HCEC 1CT (cell line): Measurements from ENCODE around the gene BLCAP.

Source experiments
- DNase-seq: peaks from one replicate; pipeline ENCODE4 v3.0.0-alpha.2; 2017

BLCAP gene

DNA sequence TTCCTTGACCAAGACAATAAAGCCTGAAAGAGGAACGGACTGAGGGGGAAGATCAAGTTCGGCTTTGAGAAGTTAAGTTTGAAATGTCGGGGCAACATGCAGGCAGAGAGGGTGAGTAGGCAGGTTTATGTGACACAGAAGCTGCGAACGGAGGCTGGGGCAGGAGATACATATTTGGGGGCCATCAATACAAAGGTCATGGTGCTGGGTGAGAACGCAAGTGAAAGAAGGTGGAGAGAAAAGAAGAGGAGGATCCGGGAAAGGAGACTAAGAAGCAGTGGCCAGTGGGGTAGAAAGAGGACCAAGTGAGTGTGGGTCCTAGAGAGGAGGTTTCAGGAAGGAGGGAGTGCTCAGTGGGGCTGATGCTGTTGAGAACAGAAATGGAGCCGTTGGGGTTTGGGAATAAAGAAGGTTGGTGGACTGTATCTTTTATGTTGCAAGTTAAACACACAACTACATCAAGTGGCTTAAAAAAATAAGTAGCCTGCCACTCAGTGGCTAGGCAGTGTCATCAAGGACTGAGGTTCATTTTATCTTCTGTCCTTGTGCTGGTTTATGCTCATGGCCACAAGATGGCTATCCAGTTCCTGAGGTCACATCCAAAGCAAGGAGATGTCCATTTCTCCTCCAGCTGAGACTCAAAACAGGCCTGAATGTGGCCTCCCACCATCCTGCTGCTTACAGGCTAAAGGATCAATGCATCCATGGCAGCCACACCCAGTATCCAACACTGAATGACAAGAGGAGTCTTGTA is 1.7 kb upstream of the BLCAP start:
- no peak for DNase-seq

DNA sequence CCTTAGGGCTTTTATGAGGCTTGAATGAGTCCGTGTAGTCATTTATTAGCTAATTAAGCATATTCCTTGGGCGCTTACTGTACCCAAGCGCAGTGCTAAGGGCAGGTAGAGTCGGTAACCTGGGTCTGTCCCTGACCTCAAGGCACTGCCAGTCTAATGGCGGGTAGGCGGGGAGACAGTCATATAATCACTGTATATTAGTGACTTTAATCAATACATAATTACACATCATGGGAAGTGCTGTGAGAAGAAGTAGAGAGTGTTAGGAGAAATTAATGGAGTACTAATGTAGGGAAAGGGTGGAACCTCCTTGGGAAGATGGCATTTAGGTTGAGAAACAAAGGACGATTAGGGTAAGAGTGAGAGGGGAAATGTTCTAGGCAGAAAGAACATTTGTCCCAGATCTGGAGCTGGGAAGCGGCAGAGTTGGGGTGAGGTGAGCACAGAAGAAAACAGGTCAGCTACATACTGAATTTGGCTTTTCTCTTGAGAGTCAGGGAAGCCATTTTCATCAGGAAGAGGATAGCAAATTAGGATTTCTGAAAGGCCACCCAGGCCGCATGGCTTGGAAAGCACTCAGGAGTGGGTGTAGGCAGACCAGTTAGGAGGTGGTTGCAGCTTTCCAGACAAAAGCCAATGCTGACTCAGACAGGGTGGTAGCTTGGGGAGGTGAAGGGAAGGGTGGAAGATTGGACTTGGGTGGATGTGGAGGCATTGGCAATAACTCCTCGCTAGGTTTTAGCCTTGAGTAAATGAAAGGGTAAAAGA is 954 bp upstream of the BLCAP start:
- DNase-seq: no peak

DNA sequence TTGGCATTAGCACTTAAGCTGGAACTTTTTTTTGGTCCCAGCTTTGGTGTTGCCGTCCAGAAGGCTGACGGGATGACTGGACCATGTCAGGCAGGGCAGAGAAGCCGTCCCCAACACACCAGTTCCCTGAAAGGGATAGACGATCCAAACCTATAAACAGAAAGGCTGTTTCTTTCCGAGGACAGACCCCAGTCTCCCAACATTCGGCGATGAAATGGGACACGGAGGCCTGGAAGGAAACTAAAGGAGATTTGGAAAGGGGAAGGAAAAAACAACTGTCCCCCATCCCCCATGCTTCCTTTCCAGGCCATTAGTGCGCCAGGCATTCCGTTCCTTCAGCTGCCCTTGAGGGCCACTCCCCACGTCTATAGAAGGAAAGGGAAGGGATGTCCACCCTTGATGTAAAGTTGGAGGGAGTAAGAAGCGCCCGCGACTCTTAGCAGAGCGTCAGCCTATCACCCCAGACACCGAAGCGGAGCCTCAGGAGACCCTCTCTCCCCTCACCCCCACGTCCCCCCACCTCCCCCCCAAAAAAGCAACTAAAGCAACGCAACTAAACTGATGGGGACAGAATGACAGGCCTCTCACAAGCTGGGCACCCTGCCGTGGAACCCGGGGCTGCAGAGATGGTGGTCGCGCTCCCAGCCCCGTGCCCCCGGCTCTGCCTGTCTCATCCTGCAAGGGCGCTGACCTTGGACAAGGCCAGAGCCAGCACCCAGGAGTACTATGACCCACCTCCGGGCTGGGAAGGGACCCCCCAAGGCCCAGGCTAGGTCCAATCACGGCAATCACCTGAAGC is 638 bp downstream of the BLCAP start:
- DNase-seq: peak; percentile 53

DNA sequence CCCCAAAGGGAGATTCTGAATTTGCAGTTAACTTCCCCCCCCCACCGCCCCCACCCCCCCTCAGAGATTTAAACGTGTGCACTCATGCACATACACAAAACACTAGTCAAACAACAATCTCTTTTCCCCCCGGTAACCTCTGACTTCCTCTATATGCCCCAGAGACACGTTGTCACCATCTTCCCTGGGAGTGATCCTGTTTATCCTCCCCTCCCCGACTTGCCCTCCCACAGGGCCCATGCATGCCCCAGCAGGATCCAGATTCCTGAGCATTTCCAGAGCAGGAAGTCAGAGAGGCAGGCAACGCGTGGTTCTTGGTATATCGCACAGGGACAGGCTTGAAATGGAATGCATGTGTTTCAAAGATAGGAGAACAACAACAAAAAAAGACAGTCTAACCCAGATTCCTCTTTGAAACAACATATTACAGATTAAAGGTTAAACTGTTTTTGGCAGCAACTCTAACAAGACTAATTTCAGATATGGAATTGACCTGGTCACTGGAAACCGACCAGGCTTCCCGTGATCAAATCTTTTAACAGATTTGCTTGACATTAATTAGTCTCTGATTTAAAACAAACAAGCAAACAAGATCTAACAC is 1.3 kb downstream of the BLCAP start:
- DNase-seq: no peak

GRCh38 chr20:37525810-37526209 is 1.9 kb downstream of the BLCAP start:
- no peak for DNase-seq

DNA sequence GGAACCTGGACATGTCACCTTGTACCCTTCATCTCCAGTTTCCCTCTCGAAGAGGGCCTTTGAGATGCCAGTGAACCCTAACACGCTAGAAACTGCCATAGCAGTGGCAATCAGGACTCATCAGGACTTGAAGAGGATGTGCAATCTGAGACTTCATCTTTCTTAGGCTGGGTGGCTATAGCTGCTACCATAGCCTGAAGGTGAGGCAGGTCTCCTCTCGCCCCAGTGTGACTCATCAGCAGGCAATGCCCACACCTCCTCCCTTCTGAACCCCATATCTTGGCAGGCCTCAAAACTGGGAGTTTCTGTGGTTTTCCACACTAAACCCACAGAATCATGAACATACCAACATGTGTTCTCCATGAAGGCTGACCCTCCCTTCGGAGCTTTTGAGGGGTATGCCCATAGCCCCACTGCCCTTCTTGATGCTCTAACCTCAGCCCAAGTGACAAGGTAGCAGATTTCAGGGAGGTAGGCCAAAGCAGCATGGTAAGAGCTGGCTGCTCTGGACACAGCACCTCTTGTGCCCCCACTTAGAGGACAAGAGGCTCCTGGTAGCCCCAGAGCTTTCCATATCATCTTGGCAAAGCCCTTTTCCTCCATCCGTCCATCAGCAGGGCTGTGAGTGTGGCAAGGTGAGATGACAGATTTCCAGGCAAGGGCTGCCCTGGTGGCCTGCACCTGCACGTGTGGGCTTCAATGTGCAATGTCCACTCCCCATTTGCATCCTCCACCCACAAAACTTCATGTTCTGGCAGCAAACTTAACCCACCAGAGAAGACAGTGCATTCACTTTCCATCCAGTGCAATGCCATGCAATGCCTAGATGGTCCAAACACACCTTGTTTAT is 2.6 kb downstream of the BLCAP start:
- no peak for DNase-seq

GRCh38 chr20:37523911-37524700 is 3.6 kb downstream of the BLCAP start:
- DNase-seq: no peak

- no peak for DNase-seq
These were observed 4.7 kb downstream of the BLCAP start for GRCh38 chr20:37523012-37523391.

DNA sequence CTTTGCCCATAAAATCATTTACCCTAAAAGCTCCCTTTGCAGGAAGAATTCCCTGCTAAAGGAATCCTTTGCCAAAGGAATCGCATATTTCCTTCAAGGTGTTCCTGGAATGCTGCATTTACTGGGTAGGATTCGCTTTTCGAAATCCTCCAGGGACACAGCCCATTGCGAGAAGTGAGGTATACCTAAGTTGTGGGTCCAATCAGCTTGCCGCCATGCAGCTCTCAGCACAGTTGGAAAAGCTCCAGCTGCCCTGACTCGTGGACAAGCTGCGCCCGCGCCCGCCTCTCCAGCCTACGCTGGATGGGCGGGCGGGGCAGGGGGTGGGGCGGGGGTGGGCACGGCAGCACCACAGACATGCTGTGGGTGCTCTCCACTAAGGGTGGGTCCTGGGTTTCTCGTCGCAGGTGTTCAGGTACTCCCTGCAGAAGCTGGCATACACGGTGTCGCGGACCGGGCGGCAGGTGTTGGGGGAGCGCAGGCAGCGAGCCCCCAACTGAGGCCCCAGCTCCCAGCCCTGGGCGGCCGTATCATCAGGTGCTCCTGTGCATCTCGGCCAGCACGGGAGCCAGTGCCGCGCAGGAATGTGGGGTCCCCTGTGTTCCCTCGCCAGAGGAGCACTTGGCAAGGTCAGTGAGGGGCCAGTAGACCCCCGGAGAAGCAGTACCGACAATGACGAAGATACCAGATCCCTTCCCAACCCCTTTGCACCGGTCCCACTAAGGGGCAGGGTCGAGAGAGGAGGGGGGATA is 5.2 kb downstream of the BLCAP start:
- no peak for DNase-seq

- DNase-seq: no peak
These were observed 6.5 kb downstream of the BLCAP start, which contains the start of gene NNAT for GRCh38 chr20:37521061-37521771. Gene NNAT, plus strand, starts transcription at chr20:37521250. Its CDS starts 82 bp downstream, at chr20:37521332.

GRCh38 chr20:37520419-37520955 is 7.2 kb downstream of the BLCAP start:
- no peak for DNase-seq

DNA sequence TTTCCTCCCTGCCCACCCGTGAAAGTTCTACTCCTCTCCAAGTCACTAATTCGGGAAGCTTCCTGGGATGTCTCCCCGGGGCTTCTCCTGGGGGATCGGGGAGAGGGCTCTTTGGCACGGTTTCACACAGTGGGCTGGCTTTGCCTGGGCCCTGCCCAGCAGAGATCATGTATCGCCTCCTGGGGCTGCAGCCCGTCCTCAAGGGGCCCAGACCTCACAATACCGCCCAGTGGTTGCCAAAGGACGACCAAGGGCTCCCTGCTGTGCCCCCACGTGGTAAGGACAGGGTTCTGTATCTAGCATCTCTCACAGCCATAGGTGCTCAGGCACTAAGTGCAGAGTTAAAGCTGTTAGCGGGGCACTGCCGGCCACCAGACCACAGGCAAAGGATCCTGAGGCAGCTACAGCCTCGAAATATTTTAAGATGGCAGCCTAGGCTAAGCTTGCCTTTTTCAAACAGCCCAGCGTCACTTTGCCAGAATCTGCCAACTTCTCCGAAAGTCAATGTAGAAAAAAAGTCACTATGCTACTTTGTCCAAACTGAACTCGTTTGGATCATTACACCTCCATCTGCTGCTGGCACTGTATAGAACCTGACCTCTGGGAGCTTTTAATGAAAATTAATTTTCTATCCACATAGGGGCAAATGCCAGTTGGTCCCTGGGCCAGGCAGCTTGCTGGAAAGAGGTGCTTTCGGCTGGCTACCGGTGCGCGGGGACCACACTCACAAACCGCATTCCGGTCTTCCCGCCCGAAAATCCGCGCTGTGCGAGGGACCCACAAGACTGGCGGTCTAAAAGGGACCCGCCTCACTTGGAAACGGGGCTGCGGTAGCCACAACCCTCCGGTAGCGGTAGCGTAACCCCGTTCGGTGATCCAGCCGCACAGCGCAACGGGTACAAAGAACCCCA is 7.9 kb downstream of the BLCAP start:
- no peak for DNase-seq

- DNase-seq: no peak
These were observed 8.8 kb downstream of the BLCAP start for GRCh38 chr20:37518606-37519507.

GRCh38 chr20:37518059-37518458 is 9.6 kb downstream of the BLCAP start:
- DNase-seq: no peak

DNA sequence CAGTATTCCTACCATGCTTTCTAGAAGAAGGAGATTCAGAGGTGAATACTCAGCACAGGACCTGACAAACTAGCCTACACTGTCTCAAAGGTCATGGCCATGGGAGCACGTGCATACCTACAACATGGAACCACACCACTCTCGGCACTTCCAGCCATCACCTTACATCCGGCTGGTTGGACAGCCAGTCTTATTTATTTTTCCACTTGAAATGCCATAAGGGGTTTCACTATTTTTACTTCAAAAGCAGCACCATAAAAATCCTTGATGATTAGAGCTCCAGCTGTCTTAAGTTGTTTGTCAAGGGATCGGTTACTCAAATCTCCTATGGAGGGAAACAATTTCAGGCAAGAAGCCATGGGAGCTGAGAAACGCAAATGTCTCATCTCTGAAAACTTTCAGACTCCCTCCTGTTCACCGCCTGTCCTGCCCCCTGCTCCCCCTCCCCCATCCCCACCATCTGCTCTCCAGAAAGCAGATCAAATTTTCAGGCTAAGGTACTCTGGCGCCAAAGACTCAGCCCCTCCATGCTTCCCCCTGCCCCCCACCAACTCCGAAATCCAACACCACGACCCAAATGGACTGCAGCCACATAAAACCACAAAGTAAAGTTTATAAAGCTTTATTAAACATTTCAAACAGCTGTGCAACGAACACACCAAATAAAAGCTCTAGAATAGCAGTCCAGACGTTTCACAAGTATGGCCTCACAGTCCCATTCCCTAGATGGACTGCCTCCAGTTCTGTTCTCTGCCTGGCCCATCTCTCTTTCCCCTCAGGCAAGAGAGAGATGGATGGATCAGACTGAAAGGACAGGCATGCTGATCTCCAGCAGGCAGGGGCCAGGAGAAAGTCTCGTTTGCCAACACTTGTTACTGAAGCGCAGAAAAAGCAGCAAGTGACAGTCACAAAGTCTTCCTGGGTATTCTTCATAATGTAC is 10.6 kb downstream of the BLCAP start:
- peak; percentile 76 for DNase-seq

- DNase-seq: no peak
These were observed 11.8 kb downstream of the BLCAP start for GRCh38 chr20:37515876-37516275.
